ENCODE results near the gene DLGAP1.

GRCh38 chr18:4318311-4318710, 136.8 kb downstream of the DLGAP1 start:
- no peak for TF ChIP-seq FOXM1 (IDR thresholded peaks at IDR 0.05; ENCODE audit: borderline replicate concordance)
- TF ChIP-seq ZNF384 (IDR thresholded peaks at IDR 0.05), result no peak
- TF ChIP-seq BHLHE40 (IDR thresholded peaks at IDR 0.05; ENCODE audit: borderline replicate concordance), result no peak
- TF ChIP-seq ELF4 (IDR thresholded peaks at IDR 0.05), result no peak
- TF ChIP-seq FOXK2 (IDR thresholded peaks at IDR 0.05), result no peak
- TF ChIP-seq SP1 (IDR thresholded peaks at IDR 0.05), result no peak
- TF ChIP-seq SUZ12 (IDR thresholded peaks at IDR 0.05), result no peak
- no peak for TF ChIP-seq ARNT (IDR thresholded peaks at IDR 0.05)
- no peak for TF ChIP-seq LEF1 (IDR thresholded peaks at IDR 0.05; ENCODE audit: borderline replicate concordance)
- TF ChIP-seq FOXA1 (IDR thresholded peaks at IDR 0.05), result no peak
- TF ChIP-seq HDGF (IDR thresholded peaks at IDR 0.05; ENCODE audit: borderline replicate concordance), result no peak
- no peak for TF ChIP-seq CTBP1 (IDR thresholded peaks at IDR 0.05; ENCODE audit: borderline replicate concordance)
- TF ChIP-seq TARDBP (IDR thresholded peaks at IDR 0.05), result no peak
- TF ChIP-seq, protein P1, sequence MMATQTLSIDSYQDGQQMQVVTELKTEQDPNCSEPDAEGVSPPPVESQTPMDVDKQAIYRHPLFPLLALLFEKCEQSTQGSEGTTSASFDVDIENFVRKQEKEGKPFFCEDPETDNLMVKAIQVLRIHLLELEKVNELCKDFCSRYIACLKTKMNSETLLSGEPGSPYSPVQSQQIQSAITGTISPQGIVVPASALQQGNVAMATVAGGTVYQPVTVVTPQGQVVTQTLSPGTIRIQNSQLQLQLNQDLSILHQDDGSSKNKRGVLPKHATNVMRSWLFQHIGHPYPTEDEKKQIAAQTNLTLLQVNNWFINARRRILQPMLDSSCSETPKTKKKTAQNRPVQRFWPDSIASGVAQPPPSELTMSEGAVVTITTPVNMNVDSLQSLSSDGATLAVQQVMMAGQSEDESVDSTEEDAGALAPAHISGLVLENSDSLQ (IDR thresholded peaks at IDR 0.05), result no peak
